Mammary epithelial cell (primary cell): Measurements from ENCODE around the gene TMEM170B.

Experiments used
- EZH2 ChIP-seq: IDR thresholded peaks from 2 replicates; pipeline ENCODE4 v1.6.1; 2012; ENCODE audit warnings: low read length, inconsistent platforms, borderline replicate concordance
- TF ChIP-seq, protein P1 (sequence below), 2 donors: IDR thresholded peaks in 1 of 2; conservative IDR thresholded peaks in 1 of 2; 2 replicates each; pipeline ENCODE4 v1.5.1; 2011 to 2012; ENCODE audit warnings: inconsistent platforms in 2 of 2, low read length in 2 of 2, mild to moderate bottlenecking in 2 of 2, control low read depth in 1 of 2, low read depth in 1 of 2; ENCODE audit not compliant: insufficient read depth in 1 of 2; ENCODE audit errors: extremely low read depth in 1 of 2

DNA sequence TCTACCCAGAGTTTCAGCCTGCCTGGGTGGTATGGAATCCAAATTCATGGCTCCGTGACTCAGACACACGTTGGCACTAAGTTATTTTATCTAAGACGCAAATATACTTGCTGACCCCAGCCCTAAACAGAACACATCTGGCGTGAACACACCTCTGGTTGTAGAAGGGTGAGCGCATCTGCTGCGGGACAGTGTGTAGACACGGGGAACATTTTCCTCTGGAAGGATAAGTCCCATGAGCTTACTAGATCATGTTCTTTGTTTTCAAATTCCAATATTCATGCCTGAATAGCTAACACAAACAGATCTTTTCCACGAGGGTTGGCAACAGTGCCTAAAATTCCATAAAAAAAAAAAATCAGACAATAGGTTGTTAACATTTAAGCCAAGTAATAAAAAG, 87.8 kb downstream of the TMEM170B start:
- TF ChIP-seq, protein P1, sequence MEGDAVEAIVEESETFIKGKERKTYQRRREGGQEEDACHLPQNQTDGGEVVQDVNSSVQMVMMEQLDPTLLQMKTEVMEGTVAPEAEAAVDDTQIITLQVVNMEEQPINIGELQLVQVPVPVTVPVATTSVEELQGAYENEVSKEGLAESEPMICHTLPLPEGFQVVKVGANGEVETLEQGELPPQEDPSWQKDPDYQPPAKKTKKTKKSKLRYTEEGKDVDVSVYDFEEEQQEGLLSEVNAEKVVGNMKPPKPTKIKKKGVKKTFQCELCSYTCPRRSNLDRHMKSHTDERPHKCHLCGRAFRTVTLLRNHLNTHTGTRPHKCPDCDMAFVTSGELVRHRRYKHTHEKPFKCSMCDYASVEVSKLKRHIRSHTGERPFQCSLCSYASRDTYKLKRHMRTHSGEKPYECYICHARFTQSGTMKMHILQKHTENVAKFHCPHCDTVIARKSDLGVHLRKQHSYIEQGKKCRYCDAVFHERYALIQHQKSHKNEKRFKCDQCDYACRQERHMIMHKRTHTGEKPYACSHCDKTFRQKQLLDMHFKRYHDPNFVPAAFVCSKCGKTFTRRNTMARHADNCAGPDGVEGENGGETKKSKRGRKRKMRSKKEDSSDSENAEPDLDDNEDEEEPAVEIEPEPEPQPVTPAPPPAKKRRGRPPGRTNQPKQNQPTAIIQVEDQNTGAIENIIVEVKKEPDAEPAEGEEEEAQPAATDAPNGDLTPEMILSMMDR (conservative IDR thresholded peaks at IDR 0.05 in 1 of 2, IDR thresholded peaks at IDR 0.05 in 1 of 2; ENCODE audit: extremely low read depth in 1 of 2, insufficient read depth in 1 of 2, low read depth in 1 of 2, low read length in 2 of 2) = no peak
- TF ChIP-seq EZH2 = no peak
